Endothelial cell (in vitro differentiated cells): Measurements from ENCODE around the gene MARF1. TPM values are rescaled to one million over a fixed set of nuclear protein-coding genes. Genes with fewer than 3 reads are reported as not detected.

Experiments
- DNase-seq: peaks from one replicate; pipeline ENCODE4 v3.0.0; 2021; ENCODE audit warnings: low spot score
- H3K27ac Mint-ChIP-seq: one replicate; pipeline ENCODE4 v1.8.0; 2021; ENCODE audit warnings: mixed read lengths, inconsistent platforms; ENCODE audit not compliant: unreplicated experiment
- H3K27me3 Mint-ChIP-seq: one replicate; pipeline ENCODE4 v1.8.0; 2021; ENCODE audit warnings: mild to moderate bottlenecking, moderate library complexity, mixed read lengths, inconsistent platforms; ENCODE audit not compliant: unreplicated experiment
- H3K36me3 Mint-ChIP-seq: one replicate; pipeline ENCODE4 v1.8.0; 2021; ENCODE audit warnings: mild to moderate bottlenecking, low read depth, mixed read lengths, inconsistent platforms; ENCODE audit not compliant: unreplicated experiment
- H3K4me1 Mint-ChIP-seq: one replicate; pipeline ENCODE4 v1.8.0; 2021; ENCODE audit warnings: mild to moderate bottlenecking, mixed read lengths, inconsistent platforms; ENCODE audit not compliant: unreplicated experiment
- H3K4me3 Mint-ChIP-seq: one replicate; pipeline ENCODE4 v1.8.0; 2021; ENCODE audit warnings: mild to moderate bottlenecking, mixed read lengths, inconsistent platforms; ENCODE audit not compliant: unreplicated experiment
- H3K9me3 Mint-ChIP-seq: one replicate; pipeline ENCODE4 v1.8.0; 2021; ENCODE audit warnings: mixed read lengths, inconsistent platforms; ENCODE audit not compliant: unreplicated experiment
- total RNA-seq: library from RNA; stranded (reverse); fragmentation: NEBNext Ultra II Directional; extraction: Animal tissue kit (Norgen Biotek cat#: 25700); gene quantifications from one replicate; pipeline ENCODE4 v1.2.1, GENCODE V29; 2021; ENCODE audit not compliant: unreplicated experiment
- TF ChIP-seq, protein P1 (sequence below): fragments of 200-600 bp; sonication (generic); IDR thresholded peaks from one replicate; pipeline ENCODE4 v1.5.0; 2021; ENCODE audit warnings: antibody characterized with exemption; ENCODE audit not compliant: unreplicated experiment

The MARF1 gene
- total RNA-seq, 1 donor from 2014 or later = 55.2 TPM

DNA sequence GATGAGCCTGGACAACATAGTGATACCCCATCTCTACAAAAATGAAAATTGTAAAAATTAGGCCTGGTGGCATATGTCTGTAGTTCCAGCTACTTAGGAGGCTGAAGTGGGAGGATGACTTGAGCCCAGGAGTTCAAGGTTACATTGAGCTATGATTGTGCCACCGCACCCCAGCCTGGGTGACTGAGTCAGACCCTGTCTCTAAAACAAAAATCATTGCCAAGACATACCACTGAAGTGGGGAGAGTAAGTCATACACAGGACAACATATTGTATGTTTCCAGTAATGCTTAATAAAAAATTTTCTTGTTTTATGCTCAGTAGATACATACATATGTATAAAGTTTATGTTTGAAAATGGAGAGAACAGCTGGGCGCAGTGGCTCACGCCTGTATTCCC, 46.3 kb upstream of the MARF1 start:
- H3K4me1 Mint-ChIP-seq = no peaks in the 10 kb centered on the region
- DNase-seq = no peak
- peaks cover 2% of the 10 kb centered on the region for H3K27me3 Mint-ChIP-seq
- TF ChIP-seq, protein P1, sequence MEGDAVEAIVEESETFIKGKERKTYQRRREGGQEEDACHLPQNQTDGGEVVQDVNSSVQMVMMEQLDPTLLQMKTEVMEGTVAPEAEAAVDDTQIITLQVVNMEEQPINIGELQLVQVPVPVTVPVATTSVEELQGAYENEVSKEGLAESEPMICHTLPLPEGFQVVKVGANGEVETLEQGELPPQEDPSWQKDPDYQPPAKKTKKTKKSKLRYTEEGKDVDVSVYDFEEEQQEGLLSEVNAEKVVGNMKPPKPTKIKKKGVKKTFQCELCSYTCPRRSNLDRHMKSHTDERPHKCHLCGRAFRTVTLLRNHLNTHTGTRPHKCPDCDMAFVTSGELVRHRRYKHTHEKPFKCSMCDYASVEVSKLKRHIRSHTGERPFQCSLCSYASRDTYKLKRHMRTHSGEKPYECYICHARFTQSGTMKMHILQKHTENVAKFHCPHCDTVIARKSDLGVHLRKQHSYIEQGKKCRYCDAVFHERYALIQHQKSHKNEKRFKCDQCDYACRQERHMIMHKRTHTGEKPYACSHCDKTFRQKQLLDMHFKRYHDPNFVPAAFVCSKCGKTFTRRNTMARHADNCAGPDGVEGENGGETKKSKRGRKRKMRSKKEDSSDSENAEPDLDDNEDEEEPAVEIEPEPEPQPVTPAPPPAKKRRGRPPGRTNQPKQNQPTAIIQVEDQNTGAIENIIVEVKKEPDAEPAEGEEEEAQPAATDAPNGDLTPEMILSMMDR = no peak
- no peak overlapping the region for H3K4me3 Mint-ChIP-seq
- H3K36me3 Mint-ChIP-seq = peaks cover 5% of the 10 kb centered on the region
- H3K9me3 Mint-ChIP-seq = no peaks in the 10 kb centered on the region
- H3K27ac Mint-ChIP-seq = no peak overlapping the region

DNA sequence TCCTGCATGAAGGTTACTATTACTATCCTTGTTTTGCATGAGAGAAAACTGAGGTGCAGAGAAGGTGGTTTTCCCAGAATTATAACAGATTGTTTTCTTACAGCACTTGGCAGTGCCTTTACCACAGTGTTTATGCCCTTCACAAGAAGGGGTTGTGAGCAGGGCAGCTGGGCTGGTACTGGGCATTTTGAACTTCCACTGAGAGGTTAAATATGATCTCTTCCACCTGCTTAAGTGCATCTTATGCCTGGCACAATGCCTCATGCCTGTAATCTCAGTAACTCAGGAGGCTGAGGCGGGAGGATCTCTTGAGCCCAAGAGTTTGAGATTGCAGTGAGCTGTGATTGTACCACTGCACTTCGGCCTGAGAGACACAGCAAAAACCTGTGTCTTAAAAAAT, 43.3 kb upstream of the MARF1 start:
- H3K27me3 Mint-ChIP-seq = no peaks in the 10 kb centered on the region
- DNase-seq = no peak
- TF ChIP-seq, protein P1 = no peak
- H3K4me3 Mint-ChIP-seq = no peak overlapping the region
- no peaks in the 10 kb centered on the region for H3K4me1 Mint-ChIP-seq
- H3K36me3 Mint-ChIP-seq = peaks cover 5% of the 10 kb centered on the region
- no peaks in the 10 kb centered on the region for H3K9me3 Mint-ChIP-seq
- H3K27ac Mint-ChIP-seq = no peak overlapping the region

DNA sequence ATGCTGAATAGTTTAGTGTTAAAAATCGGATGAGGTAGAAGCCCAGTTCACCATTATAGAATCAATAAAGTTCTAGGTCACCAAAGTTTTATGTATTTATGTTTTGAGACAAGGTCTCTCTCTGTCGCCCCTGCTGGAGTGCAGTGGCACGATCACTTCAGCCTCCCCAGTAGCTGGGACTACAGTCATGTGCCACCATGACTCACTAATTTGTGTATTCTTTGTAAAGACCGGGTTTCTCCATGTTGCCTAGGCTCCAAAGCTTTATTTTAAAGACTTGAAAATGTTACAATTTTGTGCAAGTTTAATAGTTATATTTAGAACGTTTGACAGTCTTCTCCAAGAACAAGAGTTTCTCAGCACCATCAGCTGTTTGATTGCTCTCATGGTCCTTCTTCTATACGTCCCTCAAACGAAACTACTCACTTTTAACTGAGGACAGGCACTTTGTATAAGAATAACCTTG, 39.2 kb upstream of the MARF1 start:
- no peak overlapping the region for H3K4me3 Mint-ChIP-seq
- H3K27ac Mint-ChIP-seq = no peak overlapping the region
- H3K9me3 Mint-ChIP-seq = no peaks in the 10 kb centered on the region
- peaks cover 2% of the 10 kb centered on the region for H3K27me3 Mint-ChIP-seq
- TF ChIP-seq, protein P1 = peak; percentile 60
- no peaks in the 10 kb centered on the region for H3K4me1 Mint-ChIP-seq
- peak; percentile 49 for DNase-seq
- peaks cover 6% of the 10 kb centered on the region for H3K36me3 Mint-ChIP-seq

DNA sequence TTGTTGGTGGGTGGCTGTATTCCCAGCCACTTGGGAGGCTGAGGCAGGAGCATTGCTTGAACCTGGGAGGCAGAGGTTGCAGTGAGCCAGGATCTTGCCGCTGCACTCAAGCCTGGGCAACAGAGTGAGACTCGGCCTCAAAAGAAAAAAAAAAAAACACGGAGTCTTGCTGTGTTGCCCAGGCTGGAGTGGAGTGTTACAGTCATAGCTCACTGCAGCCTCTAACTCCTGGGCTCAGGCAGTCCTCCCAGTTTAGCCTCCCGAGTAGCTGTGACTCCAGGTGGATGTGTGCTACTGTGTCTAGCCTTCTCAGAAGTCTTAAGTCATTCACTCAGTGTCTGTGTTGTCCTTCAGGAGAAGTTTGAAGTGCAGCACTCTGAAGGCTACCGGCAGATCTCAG, 34.5 kb upstream of the MARF1 start:
- no peaks in the 10 kb centered on the region for H3K9me3 Mint-ChIP-seq
- H3K36me3 Mint-ChIP-seq = peaks cover 15% of the 10 kb centered on the region
- H3K4me1 Mint-ChIP-seq = no peaks in the 10 kb centered on the region
- TF ChIP-seq, protein P1 = no peak
- no peak overlapping the region for H3K27ac Mint-ChIP-seq
- DNase-seq = no peak
- peaks cover 2% of the 10 kb centered on the region for H3K27me3 Mint-ChIP-seq
- H3K4me3 Mint-ChIP-seq = no peak overlapping the region

DNA sequence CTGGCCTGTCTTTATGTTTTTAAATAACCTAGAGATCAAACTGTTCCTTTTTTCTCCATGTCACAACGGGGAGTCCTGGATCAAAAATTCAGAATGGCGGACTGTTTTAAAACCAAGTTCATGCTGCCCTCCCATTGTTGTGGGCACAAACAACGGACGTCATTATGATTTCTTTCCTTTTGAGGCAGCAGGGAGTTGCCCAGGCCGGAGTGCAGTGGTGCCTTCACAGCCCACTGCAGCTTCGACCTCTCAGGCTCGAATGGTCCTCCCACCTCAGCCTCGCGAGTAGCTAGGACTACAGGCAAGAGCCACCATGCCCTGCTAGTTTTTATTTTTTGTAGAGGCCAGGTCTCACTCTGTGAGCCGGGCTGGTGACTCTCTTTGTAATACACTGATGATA, 33.6 kb upstream of the MARF1 start:
- Mint-ChIP-seq H3K4me3 (no peak overlapping the region), H3K4me1 (no peaks in the 10 kb centered on the region), H3K27ac (no peak overlapping the region), H3K27me3 (peaks cover 2% of the 10 kb centered on the region), H3K36me3 (peaks cover 15% of the 10 kb centered on the region), H3K9me3 (no peaks in the 10 kb centered on the region)
- TF ChIP-seq, protein P1 = no peak
- no peak for DNase-seq
